Stomach (tissue), 9 donors: ENCODE results near the gene CCDC80. TPM values are rescaled to one million over a fixed set of nuclear protein-coding genes. Genes with fewer than 3 reads are reported as not detected.
A peak's percentile ranks its signal among the peaks of the same experiment; 100 is the strongest.
"Not testable (repeated sequence)": the region's sequence is repeated elsewhere in the genome, so short reads cannot be mapped to it uniquely, and the experiment has no call there.

Source experiments
- DNase-seq, 2 donors: peaks; one replicate each; pipeline versions ENCODE4 v3.0.0 to v3.0.0-alpha.2; 2013 to 2019
- H3K27ac ChIP-seq, 5 donors: fragments of 200-600 bp in 4 of 5; sonication (generic) in 4 of 5; one replicate each; pipeline ENCODE4 v1.5.1; 2013 to 2019; ENCODE audit warnings: mild to moderate bottlenecking in 1 of 5, moderate library complexity in 1 of 5
- H3K27me3 ChIP-seq, 3 donors: fragments of 200-600 bp; sonication (generic); one replicate each; pipeline ENCODE4 v1.5.1; 2017 to 2019; ENCODE audit warnings: mixed run types in 1 of 3
- H3K36me3 ChIP-seq, 4 donors: fragments of 200-600 bp; sonication (generic); 1 replicate in 3 of 4; 2 replicates in 1 of 4; pipeline ENCODE4 v1.5.1; 2016 to 2019
- H3K4me1 ChIP-seq, 4 donors: fragments of 200-600 bp; sonication (generic); one replicate each; pipeline ENCODE4 v1.5.1; 2016 to 2019
- H3K4me3 ChIP-seq, 4 donors: fragments of 200-600 bp; sonication (generic) in 3 of 4; one replicate each; pipeline ENCODE4 v1.5.1; 2016 to 2019; ENCODE audit warnings: mild to moderate bottlenecking in 1 of 4
- H3K9me3 ChIP-seq, 4 donors: fragments of 200-600 bp; sonication (generic); one replicate each; pipeline ENCODE4 v1.5.1; 2016 to 2019
- CTCF ChIP-seq, 7 experiments: fragments of 450-650 bp in 4 of 7; fragments of 200-600 bp in 3 of 7; sonication (generic) in 3 of 7; IDR thresholded peaks; one replicate each; pipeline ENCODE4 v1.5.1; 2016 to 2019; ENCODE audit warnings: antibody characterized with exemption in 7 of 7, control low read depth in 2 of 7, mild to moderate bottlenecking in 1 of 7
- EP300 ChIP-seq: sonication (generic); formaldehyde crosslinking; IDR thresholded peaks from one replicate; pipeline ENCODE4 v1.6.1; 2017; ENCODE audit warnings: antibody characterized with exemption
- POLR2A ChIP-seq, 4 donors: fragments of 450-650 bp; IDR thresholded peaks; one replicate each; pipeline ENCODE4 v1.6.1; 2016; ENCODE audit warnings: antibody characterized with exemption in 4 of 4, control low read depth in 2 of 4, mild to moderate bottlenecking in 1 of 4, moderate library complexity in 1 of 4
- POLR2AphosphoS5 ChIP-seq, 3 donors: sonication (generic); formaldehyde crosslinking; IDR thresholded peaks; one replicate each; pipeline ENCODE4 v1.6.1; 2016; ENCODE audit warnings: antibody characterized with exemption in 3 of 3
- WGBS, 5 donors: extraction: QIAGEN DNeasy Blood & Tissue Kit in 3 of 5; methylation state at CpG; one replicate each; pipeline versions ENCODE4 v1.1.5 to v1.1.7; 2013 to 2018; 5-methylcytosine and 5-hydroxymethylcytosine counted together
- intact Hi-C: fragments of 100-400 bp; cut with DNase I; formaldehyde crosslinking; loops from one replicate; pipeline ENCODE4 v1.15.1; 2023; ENCODE audit warnings: low total_unique reads
- polyA plus RNA-seq, 3 donors: library from polyadenylated mRNA; stranded (reverse); fragments of 200-250 nt; gene quantifications; one replicate each; pipeline ENCODE4 v1.2.3, GENCODE V29; 2013
- total RNA-seq, 5 donors: library from RNA; depleted of rRNA; stranded (reverse); fragments of >200 nt; gene quantifications; one replicate each; pipeline versions ENCODE4 v1.1.0 to v1.2.3, GENCODE V29; 2014 to 2016
- donor health status: healthy with polysubstance abuse.
- donor health status: Bipolar disorder and iron deficiency.
- donor health status: healthy.

Gene CCDC80
- total and polyA plus RNA-seq, 8 donors = 2.3 to 158 (median 11.5) TPM

- H3K9me3 ChIP-seq = no peaks in the 10 kb centered on the region
- no peak overlapping the region for H3K4me3 ChIP-seq
- intact Hi-C loops = no loop called here
- H3K36me3 ChIP-seq = no peaks in the 10 kb centered on the region
- no peak overlapping the region for H3K27ac ChIP-seq
- no peak for DNase-seq
- TF ChIP-seq EP300 = no peak
- TF ChIP-seq POLR2A (IDR thresholded peaks at IDR 0.05) = no peak
- TF ChIP-seq CTCF (IDR thresholded peaks at IDR 0.05) = no peak
- TF ChIP-seq POLR2AphosphoS5 (IDR thresholded peaks at IDR 0.05) = no peak
- WGBS, 5 donors = 56 to 79% (median 73%) methylated on average over 4 of the region's 4 CpGs
- peaks cover 0 to 10% (median 6%) of the 10 kb centered on the region in 4 donors for H3K4me1 ChIP-seq
- no peaks in the 10 kb centered on the region for H3K27me3 ChIP-seq
Measured at GRCh38 chr3:112667599-112667998, 26.7 kb upstream of the CCDC80 start.

- H3K27ac ChIP-seq, H3K27me3 ChIP-seq, intact Hi-C loops, H3K4me1 ChIP-seq, DNase-seq, H3K36me3 ChIP-seq, H3K9me3 ChIP-seq, H3K4me3 ChIP-seq: not testable (repeated sequence)
- 91 to 97% (median 93%) methylated on average over 2 to 9 of the region's 9 CpGs for whole genome bisulfite sequencing, 5 donors
Measured at GRCh38 chr3:112665009-112665408, 24.1 kb upstream of the CCDC80 start.

GRCh38 chr3:112656043-112656442 lies 15.1 kb upstream of the CCDC80 start:
- H3K4me3 ChIP-seq = no peak overlapping the region
- H3K36me3 ChIP-seq = no peaks in the 10 kb centered on the region
- no peaks in the 10 kb centered on the region for H3K27me3 ChIP-seq
- H3K4me1 ChIP-seq = no peaks in the 10 kb centered on the region
- H3K9me3 ChIP-seq = no peaks in the 10 kb centered on the region
- TF ChIP-seq EP300 = no peak
- intact Hi-C loops = no loop called here
- H3K27ac ChIP-seq = no peak overlapping the region
- DNase-seq = no peak

- H3K9me3 ChIP-seq = no peaks in the 10 kb centered on the region
- 90 to 99% (median 94%) methylated on average over 4 of the region's 4 CpGs for WGBS, 5 donors
- no peak for TF ChIP-seq EP300
- no peak for TF ChIP-seq POLR2A (IDR thresholded peaks at IDR 0.05)
- TF ChIP-seq POLR2AphosphoS5 (IDR thresholded peaks at IDR 0.05) = no peak
- no peak for TF ChIP-seq CTCF (IDR thresholded peaks at IDR 0.05)
- DNase-seq = no peak
- intact Hi-C loops = no loop called here
- no peak overlapping the region for H3K4me3 ChIP-seq
- no peaks in the 10 kb centered on the region for H3K36me3 ChIP-seq
- no peaks in the 10 kb centered on the region for H3K27me3 ChIP-seq
- H3K27ac ChIP-seq = peak overlapping the region in 2 of 5 donors; percentile 63 to 65
- H3K4me1 ChIP-seq = no peaks in the 10 kb centered on the region
Measured at GRCh38 chr3:112654979-112655378, 14.0 kb upstream of the CCDC80 start.

- Histone ChIP-seq H3K36me3 (no peaks in the 10 kb centered on the region), H3K4me1 (no peaks in the 10 kb centered on the region), H3K9me3 (no peaks in the 10 kb centered on the region), H3K27ac (peak overlapping the region in 4 of 5 donors; percentile 42 to 68 (median 64)), H3K4me3 (no peak overlapping the region), H3K27me3 (no peaks in the 10 kb centered on the region)
- DNase-seq = no peak
- WGBS, 5 donors = 86 to 88% (median 87%) methylated on average over 5 of the region's 5 CpGs
- TF ChIP-seq POLR2AphosphoS5 (IDR thresholded peaks at IDR 0.05) (no peak), POLR2A (IDR thresholded peaks at IDR 0.05) (no peak), EP300 (no peak), CTCF (IDR thresholded peaks at IDR 0.05) (no peak)
- intact Hi-C loops = no loop called here
Measured at GRCh38 chr3:112654492-112654891, 13.5 kb upstream of the CCDC80 start.
